B cell (primary cell): ENCODE measurements around the gene PAEP.

Experiments used
- CTCF ChIP-seq: fragments of 200-600 bp; IDR thresholded peaks from one replicate; pipeline ENCODE4 v1.8.0; 2022; ENCODE audit warnings: antibody characterized with exemption, mild to moderate bottlenecking
- EZH2 ChIP-seq: IDR thresholded peaks from 2 replicates; pipeline ENCODE4 v1.6.1; 2012; ENCODE audit warnings: borderline replicate concordance, low read depth, mild to moderate bottlenecking, moderate library complexity, low read length; ENCODE audit not compliant: insufficient read depth, poor library complexity, severe bottlenecking

DNA sequence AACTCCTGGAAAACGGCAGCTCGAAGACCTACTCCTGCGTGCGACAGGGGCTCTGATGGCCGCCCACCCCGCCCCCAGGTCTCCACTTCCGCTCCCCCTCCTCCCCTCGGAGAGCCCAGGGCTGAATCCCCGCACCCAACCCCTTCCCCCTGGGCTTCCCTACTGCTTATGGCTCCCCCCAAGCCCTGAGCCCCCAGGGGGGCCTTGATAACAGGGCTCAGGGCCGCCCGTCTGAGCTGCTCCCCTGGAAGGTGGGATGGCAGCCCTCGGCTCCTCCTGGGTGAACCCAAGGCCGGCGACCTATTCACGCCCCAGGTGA is 47.4 kb downstream of the PAEP start:
- TF ChIP-seq CTCF (no peak), EZH2 (no peak)
